Keratinocyte (primary cell): ENCODE results near the gene CTNND2.

ENCODE experiments used
- EZH2 ChIP-seq: IDR thresholded peaks from one replicate; pipeline ENCODE4 v1.6.1; 2012; ENCODE audit warnings: inconsistent platforms, mild to moderate bottlenecking, low read length, moderate library complexity
- TF ChIP-seq, protein P1 (sequence below), 3 experiments: IDR thresholded peaks in 1 of 3; conservative IDR thresholded peaks in 1 of 3; optimal IDR thresholded peaks in 1 of 3; 2 replicates in 2 of 3; 3 replicates in 1 of 3; pipeline versions ENCODE3 to v1.5.1; 2011; ENCODE audit warnings: low read length in 3 of 3, mild to moderate bottlenecking in 3 of 3, moderate library complexity in 2 of 3, control low read depth in 1 of 3, inconsistent platforms in 1 of 3; ENCODE audit not compliant: insufficient read depth in 2 of 3; ENCODE audit errors: extremely low read depth in 1 of 3

DNA sequence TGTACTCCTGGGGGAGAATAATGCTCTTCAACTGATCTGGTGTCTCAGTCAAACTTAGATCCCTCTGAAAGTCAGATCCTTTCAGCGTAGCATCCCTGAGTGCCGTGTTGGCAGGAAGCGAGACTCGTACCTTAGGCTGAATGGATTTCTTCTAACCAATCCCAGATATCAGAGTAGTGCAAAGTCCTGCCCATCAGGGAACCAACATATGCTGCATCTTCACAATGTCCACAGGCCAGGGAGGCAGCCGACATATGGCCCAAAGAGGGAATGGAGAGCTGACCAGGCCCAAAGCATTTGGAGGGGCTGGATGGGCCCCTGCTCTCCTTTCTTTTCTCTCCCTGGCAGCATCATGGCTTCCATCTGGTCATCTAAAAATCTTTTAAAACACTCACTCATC lies 646.2 kb downstream of the CTNND2 start:
- TF ChIP-seq, protein P1, sequence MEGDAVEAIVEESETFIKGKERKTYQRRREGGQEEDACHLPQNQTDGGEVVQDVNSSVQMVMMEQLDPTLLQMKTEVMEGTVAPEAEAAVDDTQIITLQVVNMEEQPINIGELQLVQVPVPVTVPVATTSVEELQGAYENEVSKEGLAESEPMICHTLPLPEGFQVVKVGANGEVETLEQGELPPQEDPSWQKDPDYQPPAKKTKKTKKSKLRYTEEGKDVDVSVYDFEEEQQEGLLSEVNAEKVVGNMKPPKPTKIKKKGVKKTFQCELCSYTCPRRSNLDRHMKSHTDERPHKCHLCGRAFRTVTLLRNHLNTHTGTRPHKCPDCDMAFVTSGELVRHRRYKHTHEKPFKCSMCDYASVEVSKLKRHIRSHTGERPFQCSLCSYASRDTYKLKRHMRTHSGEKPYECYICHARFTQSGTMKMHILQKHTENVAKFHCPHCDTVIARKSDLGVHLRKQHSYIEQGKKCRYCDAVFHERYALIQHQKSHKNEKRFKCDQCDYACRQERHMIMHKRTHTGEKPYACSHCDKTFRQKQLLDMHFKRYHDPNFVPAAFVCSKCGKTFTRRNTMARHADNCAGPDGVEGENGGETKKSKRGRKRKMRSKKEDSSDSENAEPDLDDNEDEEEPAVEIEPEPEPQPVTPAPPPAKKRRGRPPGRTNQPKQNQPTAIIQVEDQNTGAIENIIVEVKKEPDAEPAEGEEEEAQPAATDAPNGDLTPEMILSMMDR (optimal IDR thresholded peaks at IDR 0.05 in 1 of 3, IDR thresholded peaks at IDR 0.05 in 1 of 3, conservative IDR thresholded peaks at IDR 0.05 in 1 of 3; ENCODE audit: extremely low read depth in 1 of 3, insufficient read depth in 2 of 3, low read length in 3 of 3), result no peak
- TF ChIP-seq EZH2, result no peak
